Smooth muscle cell of the brain vasculature (primary cell): ENCODE results near the gene ANKRD27.
"Not testable (repeated sequence)": the region's sequence is repeated elsewhere in the genome, so short reads cannot be mapped to it uniquely, and the experiment has no call there.

ENCODE experiments used
- DNase-seq: peaks from one replicate; pipeline ENCODE4 v3.0.0-alpha.2; 2012; ENCODE audit warnings: low read depth, low spot score

Gene ANKRD27

GRCh38 chr19:32605544-32605943 is 69.4 kb downstream of the ANKRD27 start:
- DNase-seq = no peak

DNA sequence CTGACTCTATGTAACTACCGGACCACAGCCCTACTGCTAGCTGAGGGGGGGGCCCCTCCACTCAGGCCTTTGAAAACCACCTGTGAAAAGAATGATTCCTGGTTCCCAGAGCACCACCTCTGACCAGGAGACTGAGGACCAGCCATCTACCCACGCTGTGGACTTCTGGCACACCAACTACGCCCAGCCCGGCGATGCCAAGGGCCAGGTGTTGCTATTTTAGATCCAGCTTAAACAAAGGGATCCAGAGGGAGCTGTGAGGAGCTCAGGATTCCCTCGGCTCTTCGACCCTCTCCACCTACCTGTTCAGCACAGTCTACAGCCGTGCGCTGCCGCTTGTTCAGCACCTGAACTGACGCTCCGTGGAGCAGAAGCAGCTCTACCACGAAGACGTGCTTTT is 71.0 kb downstream of the ANKRD27 start:
- DNase-seq = no peak

DNA sequence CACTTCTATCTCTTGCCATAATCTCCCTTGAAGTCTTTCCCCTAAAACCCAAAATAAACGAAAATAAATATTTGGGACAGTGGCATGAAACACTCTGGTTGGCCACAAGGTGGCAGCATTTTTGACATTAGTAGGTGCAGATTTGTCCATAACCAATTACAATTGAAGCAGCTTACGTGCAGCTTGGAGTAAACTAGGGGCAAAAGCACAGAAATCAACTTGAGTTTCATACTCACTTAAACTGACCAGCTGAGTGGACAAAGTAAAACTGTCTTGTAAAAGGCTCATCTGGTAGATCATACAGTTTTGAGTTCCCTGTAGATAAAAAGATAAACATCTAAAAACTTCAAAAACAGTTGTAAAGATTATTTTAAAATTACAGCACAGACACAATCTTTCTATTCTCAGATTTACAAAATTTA is 75.2 kb downstream of the ANKRD27 start:
- peak; percentile 39 for DNase-seq

DNA sequence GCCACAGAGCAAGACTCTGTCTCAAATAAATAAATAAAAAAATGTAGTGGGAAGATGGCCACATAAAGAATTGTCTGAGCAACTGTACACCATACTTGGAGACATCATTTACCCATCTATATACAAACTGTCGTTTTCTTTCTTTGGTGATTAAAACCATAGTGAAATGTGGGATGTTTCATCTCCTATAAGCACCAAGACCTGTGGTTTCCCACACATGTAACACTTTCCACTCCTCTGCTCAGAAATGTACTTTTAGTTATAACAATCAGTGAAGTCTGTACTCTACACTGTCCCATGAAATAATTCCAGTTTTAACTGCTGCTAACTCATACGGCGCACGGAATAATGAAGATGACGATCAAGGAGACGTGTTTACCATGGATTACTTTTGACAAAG is 75.7 kb downstream of the ANKRD27 start:
- no peak for DNase-seq

GRCh38 chr19:32598022-32598421 is 77.0 kb downstream of the ANKRD27 start:
- no peak for DNase-seq

DNA sequence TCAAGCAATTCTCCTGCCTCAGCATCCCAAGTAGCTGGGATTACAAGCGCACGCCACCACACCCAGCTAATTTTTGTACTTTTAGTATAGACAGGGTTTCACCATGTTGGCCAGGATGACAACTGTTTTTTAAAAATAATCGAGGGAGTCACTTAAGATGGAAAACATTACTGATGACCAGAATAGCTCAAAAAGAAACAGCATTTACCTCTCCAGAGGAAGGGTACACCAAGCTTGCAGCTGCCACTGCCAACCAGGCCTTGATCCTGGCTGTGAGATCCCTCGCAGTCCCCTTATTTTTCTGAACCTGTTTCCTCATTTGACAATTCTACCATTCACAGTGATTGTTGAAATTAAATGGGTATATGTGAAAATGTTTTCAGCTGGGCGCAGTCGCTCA is 79.5 kb downstream of the ANKRD27 start:
- no peak for DNase-seq

- no peak for DNase-seq
Measured at GRCh38 chr19:32594021-32594420, 81.0 kb downstream of the ANKRD27 start.

- DNase-seq = not testable (repeated sequence)
Measured at GRCh38 chr19:32587747-32588504, 87.1 kb downstream of the ANKRD27 start.

GRCh38 chr19:32581705-32582179 is 93.2 kb downstream of the ANKRD27 start:
- DNase-seq = no peak

DNA sequence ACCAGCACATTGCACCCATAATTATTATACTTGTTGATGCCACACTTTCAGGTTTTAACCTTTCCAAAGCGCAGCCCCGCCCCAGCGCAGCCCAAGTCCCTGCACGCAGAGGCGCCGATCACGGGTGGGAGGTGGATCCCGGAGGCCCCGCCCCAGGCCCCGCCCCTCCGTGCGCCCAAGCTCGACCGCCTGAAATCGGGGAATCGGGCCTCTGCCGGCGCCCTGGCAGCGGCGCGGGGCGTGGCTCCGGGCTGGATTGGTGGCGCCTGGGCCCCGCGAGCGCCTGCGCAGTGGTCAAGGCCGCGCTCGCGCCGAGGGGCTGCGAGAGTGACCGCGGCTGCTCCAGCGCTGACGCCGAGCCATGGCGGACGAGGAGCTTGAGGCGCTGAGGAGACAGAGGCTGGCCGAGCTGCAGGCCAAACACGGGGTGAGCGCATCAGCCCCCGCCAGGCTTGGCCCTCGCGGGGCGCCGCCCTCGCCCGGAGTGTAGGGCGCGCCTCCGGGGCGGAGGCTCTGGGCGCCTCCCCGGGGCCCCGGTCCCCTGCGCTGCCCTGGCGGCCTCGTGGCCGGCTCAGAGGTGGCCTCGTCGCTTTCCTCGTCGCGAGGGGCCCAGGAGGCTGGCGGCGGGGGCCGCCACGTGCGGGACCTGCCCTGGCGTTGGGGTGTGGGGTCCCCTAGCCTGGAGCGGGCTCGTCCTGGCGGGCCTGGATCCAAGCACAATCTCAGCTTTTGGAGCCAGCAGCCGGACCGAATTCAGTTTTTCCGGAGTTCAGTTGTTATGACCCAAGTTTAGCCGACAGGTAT is 93.9 kb downstream of the ANKRD27 start, which contains the start of gene PDCD5:
Gene PDCD5 (plus strand): TSS at position 290 of the 804 bp plus-strand sequence. CDS start 72 bp downstream, at position 362.
- DNase-seq = peak; percentile 81

GRCh38 chr19:32580353-32580900 is 94.6 kb downstream of the ANKRD27 start:
- DNase-seq = no peak

- no peak for DNase-seq
Measured at GRCh38 chr19:32576790-32577189, 98.2 kb downstream of the ANKRD27 start.

DNA sequence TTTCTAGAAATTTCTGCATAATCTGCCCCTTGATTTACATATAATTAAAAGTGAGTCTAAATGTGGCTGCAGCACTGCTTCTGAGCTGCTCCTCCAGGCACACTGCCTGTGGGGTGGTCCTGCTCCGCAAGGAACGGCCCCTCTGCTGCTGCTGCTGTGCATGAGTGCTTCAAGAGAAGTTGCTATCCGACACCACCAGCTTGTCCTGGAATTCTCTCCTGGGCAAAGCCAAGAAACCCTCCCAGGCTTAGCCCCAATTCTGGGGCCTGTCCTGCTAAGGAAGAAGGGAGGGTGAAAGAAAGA is 101.5 kb downstream of the ANKRD27 start:
- DNase-seq = no peak

DNA sequence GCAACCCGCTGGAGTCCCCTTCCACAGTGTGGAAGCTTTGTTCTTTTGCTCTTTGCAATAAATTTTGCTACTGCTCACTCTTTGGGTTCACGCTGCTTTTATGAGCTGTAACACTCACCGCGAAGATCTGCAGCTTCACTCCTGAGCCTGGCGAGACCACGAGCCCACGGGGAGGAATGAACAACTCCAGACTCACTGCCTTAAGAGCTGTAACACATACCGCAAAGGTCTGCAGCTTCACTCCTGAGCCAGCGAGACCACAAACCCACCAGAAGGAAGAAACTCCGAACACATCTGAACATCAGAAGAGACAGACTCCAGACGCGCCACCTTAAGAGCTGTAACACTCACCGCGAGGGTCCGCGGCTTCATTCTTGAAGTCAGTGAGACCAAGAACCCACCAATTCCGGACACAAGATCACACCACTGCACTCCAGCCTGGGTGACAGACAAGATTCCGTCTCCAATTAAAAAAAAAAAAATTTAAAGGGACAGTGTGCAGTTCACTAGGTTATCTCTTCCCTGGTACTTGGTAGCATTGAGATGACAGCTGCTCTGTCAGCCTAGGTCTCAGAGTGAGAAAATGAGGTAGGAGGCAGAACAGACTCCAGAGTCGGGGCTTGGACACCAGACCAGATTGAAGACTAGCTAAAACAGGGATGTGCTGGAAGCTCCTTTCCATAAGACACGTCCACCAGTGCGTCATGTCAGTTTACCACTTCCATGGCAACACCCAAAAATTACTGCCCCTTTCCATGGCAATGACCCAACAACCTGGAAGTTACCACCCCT is 102.1 kb downstream of the ANKRD27 start:
- not testable (repeated sequence) for DNase-seq

DNA sequence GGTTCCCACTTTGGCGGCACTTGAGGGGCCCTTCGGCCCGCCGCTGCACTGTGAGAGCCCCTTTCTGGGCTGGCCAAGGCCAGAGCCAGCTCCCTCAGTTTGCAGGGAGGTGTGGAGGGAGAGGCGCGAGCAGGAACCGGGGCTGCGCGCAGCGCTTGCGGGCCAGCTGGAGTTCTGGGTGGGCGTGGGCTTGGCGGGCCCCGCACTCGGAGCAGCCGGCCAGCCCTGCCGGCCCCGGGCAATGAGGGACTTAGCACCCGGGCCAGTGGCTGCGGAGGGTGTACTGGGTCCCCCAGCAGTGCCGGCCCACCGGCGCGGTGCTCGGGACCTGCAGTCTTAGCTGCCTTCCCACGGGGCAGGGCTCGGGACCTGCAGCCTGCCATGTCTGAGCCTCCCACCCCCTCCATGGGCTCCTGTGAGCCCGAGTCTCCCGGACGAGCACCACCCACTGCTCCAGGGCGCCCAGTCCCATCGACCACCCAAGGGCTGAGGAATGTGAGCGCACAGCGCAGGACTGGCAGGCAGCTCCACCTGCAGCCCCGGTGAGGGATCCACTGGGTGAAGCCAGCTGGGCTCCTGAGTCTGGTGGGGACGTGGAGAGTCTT is 103.4 kb downstream of the ANKRD27 start:
- DNase-seq = not testable (repeated sequence)

DNA sequence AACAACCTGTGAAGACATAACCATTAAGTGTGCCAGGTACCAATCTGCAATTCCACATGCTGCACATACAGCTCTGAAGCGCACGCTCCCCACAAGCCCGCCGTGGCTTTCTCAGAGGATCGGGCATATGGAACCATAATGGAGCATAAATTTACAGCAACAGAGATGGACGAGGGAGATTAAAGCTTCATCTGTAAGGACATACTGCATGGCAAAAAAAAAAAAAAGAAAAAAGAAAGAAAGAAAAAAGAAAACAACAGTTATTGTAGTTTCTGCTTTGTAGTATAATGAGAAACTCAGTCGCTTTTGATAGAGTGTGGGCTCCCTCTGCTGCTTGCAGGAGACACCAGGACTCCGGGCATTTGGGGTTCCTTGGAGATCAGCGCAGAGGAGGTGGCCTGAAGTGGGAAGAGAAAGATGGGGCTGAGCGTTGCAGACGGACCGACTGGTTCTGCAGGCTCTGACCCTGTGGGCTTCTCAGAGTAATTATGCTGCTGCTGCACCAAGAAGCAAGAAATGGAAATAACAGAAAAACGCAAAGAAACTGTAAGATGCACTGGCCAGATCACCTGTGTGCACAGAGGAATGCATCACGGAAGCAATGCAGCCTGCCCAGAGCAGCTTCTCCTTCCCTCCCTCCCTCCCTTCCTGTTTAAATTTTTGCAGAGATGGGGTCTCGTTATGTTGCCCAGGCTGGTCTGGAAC is 104.7 kb downstream of the ANKRD27 start:
- DNase-seq = no peak

GRCh38 chr19:32567486-32567885 is 107.5 kb downstream of the ANKRD27 start:
- DNase-seq = no peak

GRCh38 chr19:32566246-32566830 is 108.6 kb downstream of the ANKRD27 start:
- DNase-seq = no peak

DNA sequence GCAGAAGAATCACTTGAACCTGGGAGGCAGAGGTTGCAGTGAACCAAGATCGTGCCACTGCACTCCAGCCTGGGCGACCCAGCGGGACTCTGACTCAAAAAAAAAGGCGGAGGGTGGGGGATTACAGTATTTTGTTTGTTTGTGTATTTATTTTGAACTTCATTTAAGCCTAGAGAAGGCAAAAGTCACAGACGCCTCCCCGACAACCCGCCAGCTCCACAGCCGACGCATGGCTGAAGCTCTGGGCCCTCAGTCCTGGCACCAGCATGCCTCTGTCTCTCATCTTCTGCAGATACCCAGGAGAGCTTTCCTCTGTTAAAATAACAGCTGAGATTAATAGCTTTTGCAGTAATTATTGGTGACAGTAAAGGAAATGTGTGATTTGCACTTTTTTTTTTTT is 111.2 kb downstream of the ANKRD27 start:
- no peak for DNase-seq

- no peak for DNase-seq
Measured at GRCh38 chr19:32558607-32559228, 116.3 kb downstream of the ANKRD27 start.
